Neural progenitor cell (in vitro differentiated cells): ENCODE results near the gene ITSN1. TPM values are rescaled to one million over a fixed set of nuclear protein-coding genes. Genes with fewer than 3 reads are reported as not detected.

Source experiments
- DNase-seq: peaks from one replicate; pipeline ENCODE4 v3.0.0-alpha.2; 2016; ENCODE audit warnings: low spot score
- H2AFZ ChIP-seq: fragments of 200-600 bp; sonication (generic); replicated peaks from 2 replicates; pipeline ENCODE4 v1.6.1; 2016; ENCODE audit warnings: antibody characterized with exemption
- H3F3A ChIP-seq: fragments of 200-600 bp; sonication (generic); 2 replicates; pipeline ENCODE4 v1.6.1; 2016; ENCODE audit warnings: antibody characterized with exemption, low read depth
- H3K27ac ChIP-seq: fragments of 200-600 bp; sonication (generic); 2 replicates; pipeline ENCODE4 v1.5.1; 2016; ENCODE audit warnings: mild to moderate bottlenecking
- H3K27me3 ChIP-seq: fragments of 200-600 bp; sonication (generic); 2 replicates; pipeline ENCODE4 v1.6.1; 2016; ENCODE audit warnings: mild to moderate bottlenecking, moderate library complexity
- H3K36me3 ChIP-seq: fragments of 200-600 bp; sonication (generic); 2 replicates; pipeline ENCODE4 v1.5.1; 2016
- H3K4me1 ChIP-seq: fragments of 200-600 bp; sonication (generic); 2 replicates; pipeline ENCODE4 v1.6.1; 2016; ENCODE audit warnings: mixed run types
- H3K4me2 ChIP-seq: fragments of 200-600 bp; sonication (generic); 2 replicates; pipeline ENCODE4 v1.6.1; 2016
- H3K4me3 ChIP-seq: fragments of 200-600 bp; sonication (generic); 2 replicates; pipeline ENCODE4 v1.5.1; 2016
- H3K79me2 ChIP-seq: fragments of 200-600 bp; sonication (generic); 2 replicates; pipeline ENCODE4 v1.6.1; 2016; ENCODE audit warnings: low read depth
- H3K9ac ChIP-seq: fragments of 200-600 bp; sonication (generic); 2 replicates; pipeline ENCODE4 v1.6.1; 2016
- H3K9me3 ChIP-seq: fragments of 200-600 bp; sonication (generic); 2 replicates; pipeline ENCODE4 v1.5.1; 2016; ENCODE audit warnings: low read depth
- H4K20me1 ChIP-seq: fragments of 200-600 bp; sonication (generic); 2 replicates; pipeline ENCODE4 v1.6.1; 2016; ENCODE audit warnings: low read depth
- H3K27ac Mint-ChIP-seq: 3 replicates; pipeline ENCODE4 v1.8.0; 2021; ENCODE audit warnings: mixed read lengths
- H3K27me3 Mint-ChIP-seq: 2 replicates; pipeline ENCODE4 v1.8.0; 2022; ENCODE audit warnings: low read depth, mild to moderate bottlenecking, inconsistent platforms, moderate library complexity, mixed read lengths; ENCODE audit not compliant: insufficient read depth
- H3K36me3 Mint-ChIP-seq: 3 replicates; pipeline ENCODE4 v1.8.0; 2021; ENCODE audit warnings: mixed read lengths
- H3K4me1 Mint-ChIP-seq: 3 replicates; pipeline ENCODE4 v1.8.0; 2021; ENCODE audit warnings: mixed read lengths
- H3K4me3 Mint-ChIP-seq: 3 replicates; pipeline ENCODE4 v1.8.0; 2021; ENCODE audit warnings: mild to moderate bottlenecking, moderate library complexity, mixed read lengths
- H3K9me3 Mint-ChIP-seq: 3 replicates; pipeline ENCODE4 v1.8.0; 2020; ENCODE audit warnings: mixed read lengths
- CTCF ChIP-seq: fragments of 200-600 bp; sonication (generic); IDR thresholded peaks from 2 replicates; pipeline ENCODE4 v1.5.1; 2017; ENCODE audit warnings: antibody characterized with exemption, mild to moderate bottlenecking
- EZH2 ChIP-seq: fragments of 200-600 bp; sonication (generic); IDR thresholded peaks from 2 replicates; pipeline ENCODE4 v1.6.1; 2017; ENCODE audit warnings: antibody characterized with exemption, mild to moderate bottlenecking, moderate library complexity
- EZH2phosphoT487 ChIP-seq: fragments of 200-600 bp; sonication (generic); IDR thresholded peaks from 2 replicates; pipeline ENCODE4 v1.6.1; 2017; ENCODE audit warnings: antibody characterized with exemption
- total RNA-seq: library from RNA; depleted of rRNA; stranded (reverse); fragments of >200 nt; gene quantifications from 2 replicates; pipeline ENCODE4 v1.2.3, GENCODE V29; 2015; ENCODE audit warnings: low replicate concordance

The ITSN1 gene
- total RNA-seq, 1 donor from 2014 or later, result 136 TPM

- Histone ChIP-seq H4K20me1 (peaks cover 92% of the 10 kb centered on the region), H2AFZ (no peak overlapping the region), H3K4me3 (no peak overlapping the region), H3K9me3 (no peaks in the 10 kb centered on the region), H3K4me1 (peaks cover 32% of the 10 kb centered on the region), H3K4me2 (no peak overlapping the region), H3F3A (peaks cover 5% of the 10 kb centered on the region), H3K9ac (no peak overlapping the region), H3K27ac (no peak overlapping the region), H3K79me2 (peaks cover 100% of the 10 kb centered on the region), H3K27me3 (no peaks in the 10 kb centered on the region), H3K36me3 (no peaks in the 10 kb centered on the region)
- Mint-ChIP-seq H3K4me1 (peaks cover 48% of the 10 kb centered on the region), H3K27me3 (no peaks in the 10 kb centered on the region), H3K4me3 (no peak overlapping the region), H3K27ac (no peak overlapping the region), H3K36me3 (peaks cover 36% of the 10 kb centered on the region), H3K9me3 (peaks cover 25% of the 10 kb centered on the region)
- DNase-seq, result no peak
- TF ChIP-seq CTCF, result no peak
- TF ChIP-seq EZH2, result no peak
Measured at GRCh38 chr21:33648555-33648954, 6.3 kb downstream of the ITSN1 start.

GRCh38 chr21:33650230-33650629 is 7.9 kb downstream of the ITSN1 start:
- Mint-ChIP-seq H3K36me3 (peaks cover 52% of the 10 kb centered on the region), H3K4me1 (peaks cover 40% of the 10 kb centered on the region), H3K27me3 (no peaks in the 10 kb centered on the region), H3K27ac (no peak overlapping the region), H3K4me3 (no peak overlapping the region), H3K9me3 (peaks cover 40% of the 10 kb centered on the region)
- Histone ChIP-seq H4K20me1 (peaks cover 91% of the 10 kb centered on the region), H3K79me2 (peaks cover 100% of the 10 kb centered on the region), H3K4me3 (no peak overlapping the region), H3K9ac (no peak overlapping the region), H3F3A (peaks cover 5% of the 10 kb centered on the region), H3K27ac (no peak overlapping the region), H3K4me2 (no peak overlapping the region), H2AFZ (no peak overlapping the region), H3K36me3 (no peaks in the 10 kb centered on the region), H3K27me3 (no peaks in the 10 kb centered on the region), H3K4me1 (peaks cover 25% of the 10 kb centered on the region), H3K9me3 (no peaks in the 10 kb centered on the region)
- no peak for DNase-seq
- TF ChIP-seq CTCF (no peak), EZH2phosphoT487 (no peak), EZH2 (no peak)

GRCh38 chr21:33650929-33651509 is 8.7 kb downstream of the ITSN1 start:
- Histone ChIP-seq H3F3A (peaks cover 5% of the 10 kb centered on the region), H3K27me3 (no peaks in the 10 kb centered on the region), H3K4me3 (no peak overlapping the region), H3K4me1 (peaks cover 19% of the 10 kb centered on the region), H4K20me1 (peaks cover 91% of the 10 kb centered on the region), H3K9ac (no peak overlapping the region), H3K36me3 (no peaks in the 10 kb centered on the region), H3K27ac (no peak overlapping the region), H2AFZ (no peak overlapping the region), H3K79me2 (peaks cover 100% of the 10 kb centered on the region), H3K9me3 (no peaks in the 10 kb centered on the region), H3K4me2 (peak overlapping the region; percentile 33)
- Mint-ChIP-seq H3K9me3 (peaks cover 42% of the 10 kb centered on the region), H3K4me1 (peaks cover 37% of the 10 kb centered on the region), H3K4me3 (no peak overlapping the region), H3K27me3 (no peaks in the 10 kb centered on the region), H3K27ac (peak overlapping the region; percentile 6), H3K36me3 (peaks cover 57% of the 10 kb centered on the region)
- no peak for DNase-seq
- TF ChIP-seq CTCF, result no peak
- no peak for TF ChIP-seq EZH2phosphoT487
- no peak for TF ChIP-seq EZH2
